ENCODE results near the gene TSHZ2.

Gene TSHZ2

GRCh38 chr20:53099856-53100255 lies 127.7 kb downstream of the TSHZ2 start:
- H3K27ac ChIP-seq: no peak overlapping the region
- TF ChIP-seq ZFX (IDR thresholded peaks at IDR 0.05; ENCODE audit: borderline replicate concordance) (no peak), CTCF (IDR thresholded peaks at IDR 0.05) (no peak)

GRCh38 chr20:53100476-53100911 lies 128.3 kb downstream of the TSHZ2 start:
- H3K27ac ChIP-seq: no peak overlapping the region
- no peak for TF ChIP-seq CTCF (IDR thresholded peaks at IDR 0.05)
- TF ChIP-seq ZFX (IDR thresholded peaks at IDR 0.05; ENCODE audit: borderline replicate concordance): no peak

GRCh38 chr20:53101992-53102760 lies 130.0 kb downstream of the TSHZ2 start:
- no peak overlapping the region for H3K27ac ChIP-seq
- no peak for TF ChIP-seq ZFX (IDR thresholded peaks at IDR 0.05; ENCODE audit: borderline replicate concordance)
- no peak for TF ChIP-seq CTCF (IDR thresholded peaks at IDR 0.05)

GRCh38 chr20:53103124-53103523 lies 131.0 kb downstream of the TSHZ2 start:
- TF ChIP-seq CTCF (IDR thresholded peaks at IDR 0.05) (no peak), ZFX (IDR thresholded peaks at IDR 0.05; ENCODE audit: borderline replicate concordance) (no peak)

GRCh38 chr20:53104884-53105283 lies 132.7 kb downstream of the TSHZ2 start:
- H3K27ac ChIP-seq: no peak overlapping the region
- TF ChIP-seq CTCF (IDR thresholded peaks at IDR 0.05): no peak
- TF ChIP-seq ZFX (IDR thresholded peaks at IDR 0.05; ENCODE audit: borderline replicate concordance): no peak

More at GRCh38 chr20:53103124-53103523, 131.0 kb downstream of the TSHZ2 start:
- H3K27ac ChIP-seq: no peak overlapping the region

- no peak overlapping the region for H3K27ac ChIP-seq
- TF ChIP-seq ZFX (IDR thresholded peaks at IDR 0.05; ENCODE audit: borderline replicate concordance) (no peak), CTCF (IDR thresholded peaks at IDR 0.05) (no peak)
These were observed 144.6 kb downstream of the TSHZ2 start for GRCh38 chr20:53116733-53117132.

GRCh38 chr20:53122853-53123252 lies 150.7 kb downstream of the TSHZ2 start:
- TF ChIP-seq ZFX (IDR thresholded peaks at IDR 0.05; ENCODE audit: borderline replicate concordance): no peak
- no peak for TF ChIP-seq CTCF (IDR thresholded peaks at IDR 0.05)

More at GRCh38 chr20:53122853-53123252, 150.7 kb downstream of the TSHZ2 start:
- H3K27ac ChIP-seq: no peak overlapping the region
